ENCODE data around the gene GRK2.
A peak's percentile ranks its signal among the peaks of the same experiment; 100 is the strongest.
"Not testable (repeated sequence)": the region's sequence is repeated elsewhere in the genome, so short reads cannot be mapped to it uniquely, and the experiment has no call there.

Gene GRK2
- 510 to 558 reads per million in 2 donors for total RNA-seq

- peak; percentile 42 for DNase-seq
Observed at GRCh38 chr11:67266449-67267187, at the start of gene GRK2. Gene GRK2, plus strand, starts transcription at chr11:67266473. Its CDS starts 227 bp downstream, at chr11:67266700.

GRCh38 chr11:67227726-67228125 is 38.5 kb upstream of the GRK2 start:
- DNase-seq: no peak

GRCh38 chr11:67230406-67230805 is 35.9 kb upstream of the GRK2 start:
- no peak for DNase-seq

- no peak for DNase-seq
Observed at GRCh38 chr11:67230886-67231285, 35.4 kb upstream of the GRK2 start.

- DNase-seq: no peak
Observed at GRCh38 chr11:67233584-67234190, 32.6 kb upstream of the GRK2 start.

- not testable (repeated sequence) for DNase-seq
Observed at GRCh38 chr11:67234571-67234970, 31.7 kb upstream of the GRK2 start.

GRCh38 chr11:67237574-67237973 is 28.7 kb upstream of the GRK2 start:
- DNase-seq: no peak

GRCh38 chr11:67238894-67239782 is 27.1 kb upstream of the GRK2 start:
- no peak for DNase-seq

GRCh38 chr11:67239783-67240575 is 26.3 kb upstream of the GRK2 start:
- DNase-seq: peak; percentile 81

- no peak for DNase-seq
Observed at GRCh38 chr11:67240576-67241389, 25.5 kb upstream of the GRK2 start.

- no peak for DNase-seq
Observed at GRCh38 chr11:67242548-67242947, 23.7 kb upstream of the GRK2 start.

- no peak for DNase-seq
Observed at GRCh38 chr11:67243051-67243450, 23.2 kb upstream of the GRK2 start.

- no peak for DNase-seq
Observed at GRCh38 chr11:67245046-67245445, 21.2 kb upstream of the GRK2 start.

GRCh38 chr11:67247946-67248550 is 18.2 kb upstream of the GRK2 start:
- DNase-seq: no peak

GRCh38 chr11:67248653-67249052 is 17.6 kb upstream of the GRK2 start:
- DNase-seq: no peak

- no peak for DNase-seq
Observed at GRCh38 chr11:67250059-67251043, 15.9 kb upstream of the GRK2 start.

GRCh38 chr11:67251841-67252240 is 14.4 kb upstream of the GRK2 start:
- no peak for DNase-seq

- DNase-seq: no peak
Observed at GRCh38 chr11:67252831-67253239, 13.4 kb upstream of the GRK2 start.

- no peak for DNase-seq
Observed at GRCh38 chr11:67253872-67254624, 12.2 kb upstream of the GRK2 start.

Measured in activated gamma-delta T cell (primary cell).